Esophagus muscularis mucosa (tissue), 3 donors: ENCODE measurements around the gene TMEM200C.

Experiments
- CTCF ChIP-seq, 3 experiments: fragments of 200-600 bp in 2 of 3; fragments of 450-650 bp in 1 of 3; sonication (generic) in 2 of 3; IDR thresholded peaks; one replicate each; pipeline ENCODE4 v1.5.1; 2017 to 2019; ENCODE audit warnings: antibody characterized with exemption in 3 of 3, mild to moderate bottlenecking in 2 of 3, moderate library complexity in 1 of 3
- POLR2A ChIP-seq: fragments of 450-650 bp; IDR thresholded peaks from one replicate; pipeline ENCODE4 v1.6.1; 2017; ENCODE audit warnings: antibody characterized with exemption, moderate library complexity, mild to moderate bottlenecking, low read depth
- POLR2AphosphoS5 ChIP-seq, 2 donors: sonication (generic); formaldehyde crosslinking; IDR thresholded peaks; one replicate each; pipeline ENCODE4 v1.6.1; 2017; ENCODE audit warnings: antibody characterized with exemption in 2 of 2

- TF ChIP-seq CTCF (IDR thresholded peaks at IDR 0.05) (peak; percentile 52 to 77 (median 72)), POLR2A (no peak), POLR2AphosphoS5 (IDR thresholded peaks at IDR 0.05) (no peak)
Measured at GRCh38 chr18:5879479-5879882, 15.8 kb downstream of the TMEM200C start.
